ENCODE data around the gene SCO2.
A peak's percentile ranks its signal among the peaks of the same experiment; 100 is the strongest.

SCO2 gene

DNA sequence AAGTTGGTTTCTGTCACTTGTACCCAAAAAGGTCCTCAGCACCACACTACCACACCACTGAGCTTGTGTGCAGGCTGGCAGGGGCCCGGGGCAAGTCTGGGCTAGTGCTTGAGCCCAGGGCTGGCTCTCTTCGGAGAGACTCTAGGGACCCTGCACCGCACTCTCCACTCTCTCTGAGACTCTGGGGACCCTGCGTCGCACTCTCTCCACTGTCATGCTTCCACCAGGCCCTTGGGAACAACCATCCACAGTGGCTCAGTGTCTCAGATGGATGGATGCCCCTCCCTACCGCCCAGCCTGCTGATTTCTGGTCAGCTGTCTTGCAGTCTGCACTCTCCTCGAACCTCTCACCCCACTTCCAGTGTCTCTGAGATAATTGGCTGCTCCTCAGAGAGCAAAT lies 48.5 kb downstream of the SCO2 start:
- no peak for DNase-seq (ENCODE audit: low spot score)

GRCh38 chr22:50475652-50476002 lies 49.8 kb downstream of the SCO2 start:
- no peak for DNase-seq (ENCODE audit: low spot score)

DNA sequence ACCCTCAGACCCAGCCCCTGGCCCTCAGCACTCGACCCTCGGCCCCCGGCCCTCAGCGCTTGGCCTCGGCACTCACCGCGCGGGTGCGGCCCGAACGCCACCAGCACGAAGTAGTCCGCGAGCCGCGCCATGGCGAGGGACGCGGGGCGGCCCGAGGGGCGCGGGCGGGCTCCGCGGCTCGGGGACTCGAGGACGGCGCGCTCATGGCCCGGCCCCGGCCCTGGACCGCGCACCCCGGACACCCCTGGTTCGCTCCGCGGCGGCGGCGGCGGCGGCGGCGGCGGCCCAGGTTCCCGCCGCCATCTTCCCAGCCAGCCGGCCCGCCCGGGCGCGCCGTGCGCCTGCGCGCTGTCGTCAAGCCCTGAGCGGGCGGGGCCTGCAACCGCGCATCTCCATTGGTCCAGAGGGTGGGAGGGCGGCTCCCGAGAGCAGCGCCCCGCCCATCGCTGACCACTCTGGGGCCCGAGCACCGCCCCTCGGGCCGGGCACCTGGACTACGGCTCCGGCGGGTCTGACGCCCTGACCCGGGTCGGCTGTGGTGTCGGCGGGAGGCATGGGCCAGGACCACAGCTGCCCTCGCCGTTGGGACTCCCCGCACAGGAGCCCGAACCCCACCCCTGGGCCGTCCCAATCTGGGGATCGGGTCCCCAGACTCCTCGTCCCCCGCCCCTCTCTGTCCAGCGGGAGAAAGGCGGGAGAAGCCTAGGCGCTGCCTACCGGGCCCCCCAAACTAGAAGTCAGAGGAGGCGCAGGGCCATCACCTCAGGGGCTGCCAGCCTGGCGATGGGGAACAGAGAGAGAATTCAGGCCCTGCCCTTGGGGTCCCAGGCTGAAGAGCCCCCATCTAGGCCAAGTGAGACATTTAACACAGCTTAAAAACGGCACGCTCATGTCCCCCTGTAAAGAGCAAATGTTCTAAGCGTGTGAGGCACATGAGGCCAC lies 50.4 kb downstream of the SCO2 start, which contains the start of gene SBF1:
Gene SBF1, minus strand, starts transcription at position 326 of the 942 bp plus-strand sequence. Its CDS starts 195 bp downstream, at position 131.
- peak; percentile 100 for DNase-seq (ENCODE audit: low spot score)

GRCh38 chr22:50473855-50474671 lies 51.3 kb downstream of the SCO2 start:
- DNase-seq (ENCODE audit: low spot score): no peak

Measured in HuH-7 (cell line).